Liver (tissue), 9 donors: ENCODE data around the gene MYO10. TPM values are rescaled to one million over a fixed set of nuclear protein-coding genes. Genes with fewer than 3 reads are reported as not detected.

Experiments used
- DNase-seq: peaks from one replicate; pipeline ENCODE4 v3.0.0-alpha.2; 2017; ENCODE audit warnings: low spot score
- H3K27ac ChIP-seq, 2 donors: one replicate each; pipeline ENCODE4 v1.7.0; 2013; ENCODE audit warnings: inconsistent platforms in 2 of 2, low read length in 2 of 2, control low read depth in 1 of 2, low read depth in 1 of 2, mild to moderate bottlenecking in 1 of 2
- H3K27me3 ChIP-seq, 4 donors: one replicate each; pipeline versions ENCODE4 v1.6.1 to v1.7.0; 2013; ENCODE audit warnings: low read length in 3 of 4, inconsistent platforms in 1 of 4, mild to moderate bottlenecking in 1 of 4, moderate library complexity in 1 of 4; ENCODE audit not compliant: control insufficient read depth in 4 of 4, insufficient read depth in 4 of 4
- H3K36me3 ChIP-seq, 4 donors: one replicate each; pipeline versions ENCODE4 v1.6.1 to v1.7.0; 2013; ENCODE audit warnings: low read length in 3 of 4, mild to moderate bottlenecking in 3 of 4, low read depth in 1 of 4, moderate library complexity in 1 of 4; ENCODE audit not compliant: control insufficient read depth in 4 of 4, insufficient read depth in 3 of 4
- H3K4me1 ChIP-seq, 4 donors: one replicate each; pipeline versions ENCODE4 v1.6.1 to v1.7.0; 2013; ENCODE audit warnings: low read length in 3 of 4, mild to moderate bottlenecking in 3 of 4, moderate library complexity in 1 of 4; ENCODE audit not compliant: control insufficient read depth in 4 of 4, insufficient read depth in 4 of 4
- H3K4me3 ChIP-seq, 3 donors: one replicate each; pipeline versions ENCODE4 v1.6.1 to v1.7.0; 2013; ENCODE audit warnings: low read length in 3 of 3, control low read depth in 1 of 3, low read depth in 1 of 3, mild to moderate bottlenecking in 1 of 3
- H3K9ac ChIP-seq, 2 donors: one replicate each; pipeline ENCODE4 v1.7.0; 2013; ENCODE audit warnings: low read length in 2 of 2, mild to moderate bottlenecking in 2 of 2, moderate library complexity in 2 of 2, control low read depth in 1 of 2, low read depth in 1 of 2
- H3K9me3 ChIP-seq, 4 donors: one replicate each; pipeline versions ENCODE4 v1.6.1 to v1.7.0; 2013; ENCODE audit warnings: low read length in 3 of 4; ENCODE audit not compliant: control insufficient read depth in 4 of 4
- ATF3 ChIP-seq: IDR thresholded peaks from 2 replicates; pipeline ENCODE4 v1.6.1; 2016; ENCODE audit warnings: antibody characterized with exemption
- EGR1 ChIP-seq, 2 donors: IDR thresholded peaks; 2 replicates each; pipeline ENCODE4 v1.6.1; 2016 to 2018; ENCODE audit warnings: antibody characterized with exemption in 2 of 2, low read depth in 2 of 2
- FOXA1 ChIP-seq: IDR thresholded peaks from 2 replicates; pipeline ENCODE4 v1.6.1; 2016; ENCODE audit warnings: antibody characterized with exemption
- FOXA2 ChIP-seq: IDR thresholded peaks from 2 replicates; pipeline ENCODE4 v1.6.1; 2016; ENCODE audit warnings: antibody characterized with exemption
- GABPA ChIP-seq, 2 donors: IDR thresholded peaks in 1 of 2; conservative IDR thresholded peaks in 1 of 2; 2 replicates each; pipeline ENCODE4 v1.6.1; 2016; ENCODE audit warnings: antibody characterized with exemption in 2 of 2, mild to moderate bottlenecking in 1 of 2, moderate library complexity in 1 of 2
- JUND ChIP-seq, 2 donors: IDR thresholded peaks; 2 replicates each; pipeline ENCODE4 v1.6.1; 2016; ENCODE audit warnings: antibody characterized with exemption in 2 of 2
- NR2F2 ChIP-seq: IDR thresholded peaks from 2 replicates; pipeline ENCODE4 v1.6.1; 2016; ENCODE audit warnings: antibody characterized with exemption
- RAD21 ChIP-seq, 2 donors: IDR thresholded peaks; 2 replicates each; pipeline ENCODE4 v1.6.1; 2016; ENCODE audit warnings: antibody characterized with exemption in 2 of 2, mild to moderate bottlenecking in 2 of 2
- SP1 ChIP-seq: IDR thresholded peaks from 2 replicates; pipeline ENCODE4 v1.6.1; 2018; ENCODE audit warnings: antibody characterized with exemption, mild to moderate bottlenecking
- TAF1 ChIP-seq: conservative IDR thresholded peaks from 2 replicates; pipeline ENCODE4 v1.6.1; 2016; ENCODE audit warnings: antibody characterized with exemption, mild to moderate bottlenecking
- YY1 ChIP-seq: IDR thresholded peaks from 2 replicates; pipeline ENCODE4 v1.6.1; 2016; ENCODE audit warnings: antibody characterized with exemption, mild to moderate bottlenecking
- WGBS: extraction: QIAGEN DNeasy Blood & Tissue Kit; methylation state at CpG from one replicate; pipeline ENCODE4 v1.1.7; 2013; 5-methylcytosine and 5-hydroxymethylcytosine counted together
- polyA plus RNA-seq, 2 donors: library from polyadenylated mRNA; stranded (reverse) in 1 of 2; unstranded in 1 of 2; fragments of 200-250 nt in 1 of 2; fragments of >200 nt in 1 of 2; fragmentation: Nextera tagmentation in 1 of 2; extraction: Ambion mirVana in 1 of 2; gene quantifications; one replicate each; pipeline versions ENCODE4 v1.2.1 to v1.2.3, GENCODE V29; 2013 to 2015
- total RNA-seq, 2 donors: library from RNA; depleted of rRNA; stranded (reverse); fragments of >200 nt; gene quantifications; one replicate each; pipeline ENCODE4 v1.2.3, GENCODE V29; 2014
- TF ChIP-seq, protein P1 (sequence below): fragments of 150-350 bp; IDR thresholded peaks from 2 replicates; pipeline ENCODE4 v1.5.1; 2017; ENCODE audit warnings: improper control_type of control experiment, low read depth, low read length; ENCODE audit not compliant: missing input control
- TF ChIP-seq, protein P2 (sequence below): IDR thresholded peaks from 2 replicates; pipeline ENCODE4 v1.6.1; 2016; ENCODE audit warnings: antibody characterized with exemption, mild to moderate bottlenecking
- donor health status: healthy.
- donor health status: healthy.
- donor health status: healthy.
- donor health status: healthy.
- donor health status: healthy.

MYO10 gene
- total and polyA plus RNA-seq, 4 donors = 4.3 to 15.3 (median 7.1) TPM

GRCh38 chr5:16701134-16702099 is 234.7 kb downstream of the MYO10 start (continued):
- TF ChIP-seq ATF3 (no peak), FOXA1 (no peak), EGR1 (IDR thresholded peaks at IDR 0.05; ENCODE audit: low read depth in 2 of 2) (no peak)
- TF ChIP-seq, protein P1, sequence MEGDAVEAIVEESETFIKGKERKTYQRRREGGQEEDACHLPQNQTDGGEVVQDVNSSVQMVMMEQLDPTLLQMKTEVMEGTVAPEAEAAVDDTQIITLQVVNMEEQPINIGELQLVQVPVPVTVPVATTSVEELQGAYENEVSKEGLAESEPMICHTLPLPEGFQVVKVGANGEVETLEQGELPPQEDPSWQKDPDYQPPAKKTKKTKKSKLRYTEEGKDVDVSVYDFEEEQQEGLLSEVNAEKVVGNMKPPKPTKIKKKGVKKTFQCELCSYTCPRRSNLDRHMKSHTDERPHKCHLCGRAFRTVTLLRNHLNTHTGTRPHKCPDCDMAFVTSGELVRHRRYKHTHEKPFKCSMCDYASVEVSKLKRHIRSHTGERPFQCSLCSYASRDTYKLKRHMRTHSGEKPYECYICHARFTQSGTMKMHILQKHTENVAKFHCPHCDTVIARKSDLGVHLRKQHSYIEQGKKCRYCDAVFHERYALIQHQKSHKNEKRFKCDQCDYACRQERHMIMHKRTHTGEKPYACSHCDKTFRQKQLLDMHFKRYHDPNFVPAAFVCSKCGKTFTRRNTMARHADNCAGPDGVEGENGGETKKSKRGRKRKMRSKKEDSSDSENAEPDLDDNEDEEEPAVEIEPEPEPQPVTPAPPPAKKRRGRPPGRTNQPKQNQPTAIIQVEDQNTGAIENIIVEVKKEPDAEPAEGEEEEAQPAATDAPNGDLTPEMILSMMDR = no peak

- no peak for TF ChIP-seq NR2F2
- TF ChIP-seq, protein P1 = no peak
- TF ChIP-seq GABPA (IDR thresholded peaks at IDR 0.05 in 1 of 2, conservative IDR thresholded peaks at IDR 0.05 in 1 of 2) = no peak
- no peak for TF ChIP-seq RAD21 (IDR thresholded peaks at IDR 0.05)
- no peak for TF ChIP-seq YY1
- TF ChIP-seq, protein P2, sequence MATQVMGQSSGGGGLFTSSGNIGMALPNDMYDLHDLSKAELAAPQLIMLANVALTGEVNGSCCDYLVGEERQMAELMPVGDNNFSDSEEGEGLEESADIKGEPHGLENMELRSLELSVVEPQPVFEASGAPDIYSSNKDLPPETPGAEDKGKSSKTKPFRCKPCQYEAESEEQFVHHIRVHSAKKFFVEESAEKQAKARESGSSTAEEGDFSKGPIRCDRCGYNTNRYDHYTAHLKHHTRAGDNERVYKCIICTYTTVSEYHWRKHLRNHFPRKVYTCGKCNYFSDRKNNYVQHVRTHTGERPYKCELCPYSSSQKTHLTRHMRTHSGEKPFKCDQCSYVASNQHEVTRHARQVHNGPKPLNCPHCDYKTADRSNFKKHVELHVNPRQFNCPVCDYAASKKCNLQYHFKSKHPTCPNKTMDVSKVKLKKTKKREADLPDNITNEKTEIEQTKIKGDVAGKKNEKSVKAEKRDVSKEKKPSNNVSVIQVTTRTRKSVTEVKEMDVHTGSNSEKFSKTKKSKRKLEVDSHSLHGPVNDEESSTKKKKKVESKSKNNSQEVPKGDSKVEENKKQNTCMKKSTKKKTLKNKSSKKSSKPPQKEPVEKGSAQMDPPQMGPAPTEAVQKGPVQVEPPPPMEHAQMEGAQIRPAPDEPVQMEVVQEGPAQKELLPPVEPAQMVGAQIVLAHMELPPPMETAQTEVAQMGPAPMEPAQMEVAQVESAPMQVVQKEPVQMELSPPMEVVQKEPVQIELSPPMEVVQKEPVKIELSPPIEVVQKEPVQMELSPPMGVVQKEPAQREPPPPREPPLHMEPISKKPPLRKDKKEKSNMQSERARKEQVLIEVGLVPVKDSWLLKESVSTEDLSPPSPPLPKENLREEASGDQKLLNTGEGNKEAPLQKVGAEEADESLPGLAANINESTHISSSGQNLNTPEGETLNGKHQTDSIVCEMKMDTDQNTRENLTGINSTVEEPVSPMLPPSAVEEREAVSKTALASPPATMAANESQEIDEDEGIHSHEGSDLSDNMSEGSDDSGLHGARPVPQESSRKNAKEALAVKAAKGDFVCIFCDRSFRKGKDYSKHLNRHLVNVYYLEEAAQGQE = no peak
- no peak for TF ChIP-seq FOXA2
- TF ChIP-seq TAF1 = no peak
- TF ChIP-seq SP1 = no peak
- no peak for TF ChIP-seq JUND (IDR thresholded peaks at IDR 0.05)
- TF ChIP-seq EGR1 (IDR thresholded peaks at IDR 0.05; ENCODE audit: low read depth in 2 of 2) = no peak
- TF ChIP-seq FOXA1 = no peak
- WGBS = 70% methylated on average over 8 of the region's 8 CpGs
- Histone ChIP-seq H3K9me3 (no peaks in the 10 kb centered on the region), H3K9ac (no peak overlapping the region), H3K4me1 (no peaks in the 10 kb centered on the region), H3K4me3 (no peak overlapping the region), H3K36me3 (no peaks in the 10 kb centered on the region), H3K27ac (no peak overlapping the region), H3K27me3 (no peaks in the 10 kb centered on the region)
- no peak for DNase-seq
Observed at GRCh38 chr5:16700081-16700480, 236.0 kb downstream of the MYO10 start.
